ENCODE results near the gene DAB2IP.

Gene DAB2IP

DNA sequence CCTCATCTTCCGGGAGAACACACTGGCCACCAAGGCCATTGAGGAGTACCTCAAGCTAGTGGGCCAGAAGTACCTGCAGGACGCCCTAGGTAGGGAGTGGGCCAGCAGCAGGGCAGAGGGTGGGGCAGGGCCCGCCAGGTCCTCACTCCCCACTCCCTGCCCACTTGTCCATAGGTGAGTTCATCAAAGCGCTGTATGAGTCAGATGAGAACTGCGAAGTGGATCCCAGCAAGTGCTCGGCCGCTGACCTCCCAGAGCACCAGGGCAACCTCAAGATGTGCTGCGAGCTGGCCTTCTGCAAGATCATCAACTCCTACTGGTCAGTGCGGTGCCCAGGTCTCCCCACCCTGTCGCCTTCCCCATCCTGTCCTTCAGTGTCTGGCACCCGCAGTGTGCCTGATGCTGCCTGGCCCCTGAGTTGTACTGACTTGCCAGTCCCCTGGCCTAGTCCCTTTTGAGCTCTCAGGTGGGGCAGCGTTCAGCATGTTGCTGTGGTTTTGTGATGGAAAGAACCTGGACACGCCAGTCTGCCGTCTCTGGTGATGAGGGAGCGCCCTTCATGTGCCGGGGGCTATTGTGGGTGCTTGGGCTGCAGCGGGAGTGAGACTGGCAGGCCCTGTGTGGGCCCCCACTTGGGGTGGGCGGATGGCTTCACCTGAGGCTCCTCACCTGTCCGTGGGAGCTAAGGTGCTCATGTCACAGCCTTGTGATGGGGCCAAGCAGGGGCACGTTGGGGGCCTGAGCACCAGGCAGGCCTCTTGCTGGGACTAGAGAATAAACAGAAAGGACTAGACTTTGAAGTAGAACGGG, 112.3 kb downstream of the DAB2IP start:
- no peak for DNase-seq (ENCODE audit: extremely low read depth, low read depth)
- TF ChIP-seq, protein P1, sequence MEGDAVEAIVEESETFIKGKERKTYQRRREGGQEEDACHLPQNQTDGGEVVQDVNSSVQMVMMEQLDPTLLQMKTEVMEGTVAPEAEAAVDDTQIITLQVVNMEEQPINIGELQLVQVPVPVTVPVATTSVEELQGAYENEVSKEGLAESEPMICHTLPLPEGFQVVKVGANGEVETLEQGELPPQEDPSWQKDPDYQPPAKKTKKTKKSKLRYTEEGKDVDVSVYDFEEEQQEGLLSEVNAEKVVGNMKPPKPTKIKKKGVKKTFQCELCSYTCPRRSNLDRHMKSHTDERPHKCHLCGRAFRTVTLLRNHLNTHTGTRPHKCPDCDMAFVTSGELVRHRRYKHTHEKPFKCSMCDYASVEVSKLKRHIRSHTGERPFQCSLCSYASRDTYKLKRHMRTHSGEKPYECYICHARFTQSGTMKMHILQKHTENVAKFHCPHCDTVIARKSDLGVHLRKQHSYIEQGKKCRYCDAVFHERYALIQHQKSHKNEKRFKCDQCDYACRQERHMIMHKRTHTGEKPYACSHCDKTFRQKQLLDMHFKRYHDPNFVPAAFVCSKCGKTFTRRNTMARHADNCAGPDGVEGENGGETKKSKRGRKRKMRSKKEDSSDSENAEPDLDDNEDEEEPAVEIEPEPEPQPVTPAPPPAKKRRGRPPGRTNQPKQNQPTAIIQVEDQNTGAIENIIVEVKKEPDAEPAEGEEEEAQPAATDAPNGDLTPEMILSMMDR (IDR thresholded peaks at IDR 0.05; ENCODE audit: low read depth, low read length, missing control alignments): no peak
- H3K4me3 ChIP-seq (replicated peaks; ENCODE audit: low read depth, low read length): no peak overlapping the region

DNA sequence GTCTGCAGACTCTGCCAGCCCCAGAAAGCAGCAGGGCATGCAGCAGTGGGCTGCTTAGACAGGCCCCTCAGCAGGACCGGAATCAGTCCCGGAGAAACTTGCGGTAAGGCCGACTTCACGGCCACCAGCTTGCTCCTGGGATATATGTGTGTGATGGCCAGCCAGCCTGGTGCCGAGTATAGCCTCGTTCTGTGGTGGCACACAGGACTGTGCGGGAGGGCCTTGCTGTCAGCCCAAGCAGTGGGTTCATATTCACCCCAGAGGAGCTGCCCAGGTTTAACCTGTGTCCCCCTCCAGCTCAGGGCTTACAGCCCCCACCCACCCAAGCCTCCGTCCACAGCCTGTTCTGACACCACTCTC, 112.9 kb downstream of the DAB2IP start:
- TF ChIP-seq, protein P1 (IDR thresholded peaks at IDR 0.05; ENCODE audit: low read depth, low read length, missing control alignments): no peak
- DNase-seq (ENCODE audit: extremely low read depth, low read depth): no peak
- H3K4me3 ChIP-seq (replicated peaks; ENCODE audit: low read depth, low read length): no peak overlapping the region

DNA sequence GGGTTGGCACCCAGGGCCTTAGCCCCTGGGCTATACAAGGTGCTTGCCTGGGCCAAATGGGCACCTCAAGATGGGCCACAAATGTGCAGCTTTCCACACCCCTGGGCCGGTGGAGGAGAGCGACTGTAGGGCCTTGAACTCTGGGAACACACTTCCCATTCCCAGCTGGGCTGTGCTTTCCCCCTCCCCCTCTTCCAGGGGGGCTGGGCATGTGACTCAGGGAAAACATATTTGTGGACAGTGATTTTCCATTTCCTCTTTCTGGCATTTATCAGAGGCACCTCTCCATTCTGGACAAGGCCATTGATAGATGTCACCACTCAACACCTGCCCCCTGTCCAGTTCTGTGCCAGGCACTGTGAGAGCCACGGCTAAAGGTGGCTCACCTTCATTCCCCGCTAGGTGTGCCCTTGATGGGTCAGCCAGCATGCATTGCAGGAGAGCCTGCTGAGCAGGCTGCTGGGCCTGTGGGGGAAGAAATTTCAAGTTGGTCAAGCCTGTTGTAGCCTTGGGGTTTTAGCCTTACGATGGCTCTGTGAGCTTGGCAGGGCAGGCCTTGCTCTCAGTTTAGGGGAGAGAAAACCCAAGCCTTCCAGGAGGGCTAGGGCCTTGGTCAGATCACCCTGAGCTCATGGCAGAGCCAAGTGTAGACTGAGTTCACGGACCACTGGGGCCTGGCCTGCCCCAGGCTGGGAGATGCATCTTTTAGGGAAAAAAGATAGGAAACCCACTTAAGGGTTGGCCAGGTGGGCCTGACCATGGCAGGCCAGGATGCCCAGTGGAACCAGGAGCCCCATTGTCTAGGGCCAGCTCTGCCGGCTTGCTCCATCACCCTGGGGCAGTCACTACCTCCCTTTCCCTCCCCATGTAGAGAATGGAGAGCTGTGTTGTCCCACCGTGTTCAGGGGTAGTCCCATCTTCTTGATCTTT, 113.9 kb downstream of the DAB2IP start:
- TF ChIP-seq, protein P1 (IDR thresholded peaks at IDR 0.05; ENCODE audit: low read depth, low read length, missing control alignments): no peak
- H3K4me3 ChIP-seq (replicated peaks; ENCODE audit: low read depth, low read length): no peak overlapping the region
- no peak for DNase-seq (ENCODE audit: extremely low read depth, low read depth)

DNA sequence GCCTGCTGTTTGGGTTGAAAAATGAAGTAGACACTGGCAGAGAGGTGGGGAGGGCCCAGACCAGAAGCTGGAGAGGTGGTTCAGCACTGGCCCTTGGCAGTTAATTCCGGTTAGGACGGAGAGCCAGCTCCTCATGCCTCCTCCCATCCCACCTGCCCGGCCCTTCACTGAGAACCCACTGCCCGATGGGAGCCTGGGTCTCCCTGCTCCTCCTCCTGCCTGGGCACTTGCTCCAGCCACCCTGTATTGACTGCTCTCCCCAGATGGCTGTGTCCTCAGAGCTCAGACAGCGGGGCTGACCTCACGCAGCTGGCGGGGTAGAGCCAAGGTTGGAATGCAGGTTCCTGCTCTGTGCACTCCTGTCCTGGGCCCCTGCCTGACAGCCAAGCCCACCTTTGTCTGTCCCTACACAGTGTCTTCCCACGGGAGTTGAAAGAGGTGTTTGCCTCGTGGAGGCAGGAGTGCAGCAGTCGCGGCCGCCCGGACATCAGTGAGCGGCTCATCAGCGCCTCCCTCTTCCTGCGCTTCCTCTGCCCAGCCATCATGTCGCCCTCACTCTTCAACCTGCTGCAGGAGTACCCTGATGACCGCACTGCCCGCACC, 114.7 kb downstream of the DAB2IP start:
- H3K4me3 ChIP-seq (replicated peaks; ENCODE audit: low read depth, low read length): no peak overlapping the region
- DNase-seq (ENCODE audit: extremely low read depth, low read depth): no peak
- TF ChIP-seq, protein P1 (IDR thresholded peaks at IDR 0.05; ENCODE audit: low read depth, low read length, missing control alignments): no peak

DNA sequence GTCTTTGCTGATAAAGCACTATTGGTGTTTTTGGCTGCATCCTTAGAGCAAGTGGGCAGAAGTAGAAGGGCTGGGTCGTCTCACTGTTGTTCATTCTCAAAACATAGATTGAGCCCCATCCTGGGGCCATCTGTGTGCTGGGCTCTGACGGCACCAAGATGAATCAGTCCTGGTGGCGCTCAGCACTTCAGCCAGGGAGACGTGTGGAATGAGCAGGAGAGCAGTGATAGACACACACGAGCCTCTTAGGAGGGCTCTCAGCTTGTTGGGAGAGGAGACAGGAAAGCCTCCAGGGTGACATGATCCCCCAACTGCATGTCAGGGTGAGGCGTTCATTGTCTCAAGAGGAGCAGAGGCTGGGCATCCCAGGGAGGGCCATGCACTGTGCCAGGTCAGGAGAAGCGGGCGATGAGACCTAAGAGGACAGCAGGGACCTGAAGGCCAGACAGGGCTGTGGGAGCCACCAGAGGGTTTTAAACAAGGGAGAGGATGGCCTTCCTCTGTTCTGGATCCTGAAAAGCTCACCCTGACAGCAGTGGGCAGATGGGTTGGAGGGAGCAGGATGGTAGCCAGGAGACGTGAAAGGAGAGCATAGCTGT, 115.8 kb downstream of the DAB2IP start:
- DNase-seq (ENCODE audit: extremely low read depth, low read depth): no peak
- no peak overlapping the region for H3K4me3 ChIP-seq (replicated peaks; ENCODE audit: low read depth, low read length)
- TF ChIP-seq, protein P1 (IDR thresholded peaks at IDR 0.05; ENCODE audit: low read depth, low read length, missing control alignments): no peak

DNA sequence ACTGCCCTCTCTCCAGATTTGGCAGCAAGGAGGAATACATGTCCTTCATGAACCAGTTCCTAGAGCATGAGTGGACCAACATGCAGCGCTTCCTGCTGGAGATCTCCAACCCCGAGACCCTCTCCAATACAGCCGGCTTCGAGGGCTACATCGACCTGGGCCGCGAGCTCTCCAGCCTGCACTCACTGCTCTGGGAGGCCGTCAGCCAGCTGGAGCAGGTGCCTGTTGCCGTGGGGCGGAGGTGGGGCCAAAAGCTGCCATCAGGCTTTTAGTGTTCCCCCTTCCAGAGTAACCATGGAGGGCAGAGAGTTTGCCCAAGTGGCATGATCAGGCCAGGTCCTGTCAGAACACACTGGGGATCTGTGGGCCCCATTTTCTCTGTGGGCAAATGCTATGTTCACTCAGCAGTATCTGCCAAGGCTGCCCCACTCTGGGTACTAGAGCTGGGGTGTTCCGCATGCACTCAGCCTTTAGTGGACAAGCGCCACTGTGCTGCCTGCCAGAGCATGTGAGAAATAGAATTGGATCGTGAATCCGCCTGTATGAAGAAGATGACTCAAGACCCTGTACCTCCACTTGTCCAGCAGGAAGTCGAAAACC, 117.1 kb downstream of the DAB2IP start:
- no peak overlapping the region for H3K4me3 ChIP-seq (replicated peaks; ENCODE audit: low read depth, low read length)
- TF ChIP-seq, protein P1 (IDR thresholded peaks at IDR 0.05; ENCODE audit: low read depth, low read length, missing control alignments): no peak
- no peak for DNase-seq (ENCODE audit: extremely low read depth, low read depth)
